Retina (tissue), 1 donor: ENCODE data around the gene B3GAT3.
"Not testable (repeated sequence)": the region's sequence is repeated elsewhere in the genome, so short reads cannot be mapped to it uniquely, and the experiment has no call there.

Experiments
- DNase-seq: peaks from one replicate; pipeline ENCODE4 v3.0.0-alpha.2; 2016

The B3GAT3 gene

DNA sequence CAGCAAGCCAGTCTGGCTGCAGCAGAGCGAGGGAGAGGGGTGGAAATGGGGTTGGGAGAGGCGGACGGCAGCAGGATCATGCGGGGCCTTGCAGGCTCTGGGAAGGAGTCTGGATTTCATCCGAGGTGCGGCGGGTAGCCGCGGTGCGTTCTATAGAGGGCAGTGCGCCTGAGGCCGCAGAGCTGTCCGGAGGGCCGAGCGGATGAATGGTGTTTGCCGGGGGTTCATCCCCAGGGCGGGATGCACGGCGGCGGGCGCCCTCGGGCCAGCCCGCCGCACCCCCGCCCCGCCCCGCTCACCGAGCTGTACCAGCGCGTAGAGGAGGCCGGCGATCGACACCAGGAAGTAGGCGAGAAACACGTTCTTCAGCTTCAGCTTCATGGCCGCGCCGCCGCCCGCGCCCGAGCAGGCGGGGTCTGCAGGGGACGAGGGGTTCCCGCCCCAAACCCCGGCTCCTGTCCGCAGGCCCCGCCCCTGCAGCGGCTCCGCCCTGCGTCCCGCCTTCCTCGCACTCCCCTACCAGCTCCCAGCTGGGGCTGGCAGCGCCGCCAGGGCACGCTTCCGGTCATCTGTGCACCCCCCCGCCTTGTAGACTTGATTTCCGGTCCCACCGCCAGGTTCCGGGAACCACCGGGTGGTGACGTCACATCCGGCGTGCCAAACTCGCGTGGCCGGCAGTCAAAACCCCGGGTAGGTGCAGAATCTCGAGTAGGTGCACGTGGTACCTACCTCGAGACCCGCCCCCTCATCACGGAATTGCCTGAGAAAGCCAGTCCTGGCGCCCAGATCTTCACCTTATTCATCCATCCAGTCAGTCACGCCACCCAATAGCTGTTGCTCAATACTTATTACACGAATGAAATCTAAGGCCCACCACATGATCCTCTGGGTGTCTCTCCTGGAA lies at the start of gene B3GAT3:
TSS of gene B3GAT3 (minus strand) at position 420 of the 904 bp plus-strand sequence. CDS start at position 381, 39 bp downstream.
- peak; percentile 96 for DNase-seq

DNA sequence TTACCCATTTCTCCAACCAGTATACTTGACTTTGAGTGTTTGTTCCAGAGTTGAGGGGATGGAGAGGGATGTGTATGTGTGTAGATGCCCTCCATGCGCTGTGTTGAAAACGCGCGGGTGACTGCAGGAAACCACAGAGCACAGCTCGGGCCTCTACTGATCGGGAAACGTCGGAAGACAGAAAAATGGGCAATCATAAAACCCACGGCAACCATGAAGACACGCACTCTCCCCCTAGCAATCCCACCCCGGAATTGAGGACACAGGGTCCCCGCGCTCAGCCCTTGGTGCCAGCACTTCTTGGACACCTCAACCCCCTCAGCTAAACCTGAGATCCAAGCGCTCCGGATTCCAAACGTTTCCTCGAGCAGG lies 49.4 kb upstream of the B3GAT3 start:
- DNase-seq = no peak

DNA sequence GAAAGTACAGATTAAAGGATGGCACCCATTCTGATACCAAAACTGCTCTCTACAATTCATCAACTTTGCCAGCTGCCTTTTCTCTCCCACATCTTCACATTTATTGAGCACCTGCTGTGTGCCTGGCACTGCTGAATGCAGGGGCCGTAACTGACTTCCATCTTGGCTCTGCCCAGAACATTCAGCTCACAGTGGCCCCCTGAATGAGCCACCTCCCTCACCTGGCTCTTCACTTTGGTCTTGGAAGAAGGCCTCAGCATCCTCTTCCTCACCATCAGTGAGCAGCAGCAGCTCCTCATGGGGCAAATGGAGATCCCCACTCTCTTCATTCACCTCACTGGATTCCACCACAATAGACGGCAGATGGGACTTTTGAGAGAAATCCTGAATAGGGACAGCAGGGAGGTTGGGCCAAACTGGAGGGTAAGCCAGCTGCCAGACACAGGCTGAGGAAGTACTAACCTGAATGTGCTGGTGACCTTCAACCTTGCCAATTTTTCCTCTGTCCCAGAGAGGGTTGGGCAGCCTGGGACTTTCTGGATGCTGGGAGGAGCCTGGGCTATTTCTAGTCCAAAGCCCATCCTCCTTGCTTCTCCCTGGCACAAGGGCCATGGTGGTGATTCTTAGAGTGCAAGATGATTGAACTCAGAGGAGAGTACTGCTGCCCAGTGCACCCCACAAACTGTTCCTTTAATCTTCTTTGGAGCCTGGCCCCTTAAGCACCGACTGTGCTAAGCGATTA lies 47.8 kb upstream of the B3GAT3 start:
- DNase-seq = no peak

DNA sequence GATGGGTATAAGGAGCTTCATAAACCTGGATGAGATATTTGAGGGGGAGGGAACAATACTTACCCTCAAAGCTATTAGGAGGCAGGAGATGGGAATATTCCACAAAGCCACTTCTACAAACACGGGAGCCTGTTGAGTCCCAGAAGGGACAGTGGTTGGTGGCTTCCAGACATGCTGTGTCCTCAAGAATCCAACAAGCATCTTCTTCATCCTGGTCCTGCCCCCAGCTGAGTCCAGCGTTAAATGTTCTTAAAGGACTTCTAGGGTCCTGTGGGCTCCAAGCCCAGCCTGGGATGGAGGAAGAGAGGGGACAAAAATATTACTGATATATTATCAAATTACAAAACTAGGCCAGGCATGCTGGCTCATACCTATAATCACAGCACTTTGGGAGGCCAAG lies 45.7 kb upstream of the B3GAT3 start:
- no peak for DNase-seq

DNA sequence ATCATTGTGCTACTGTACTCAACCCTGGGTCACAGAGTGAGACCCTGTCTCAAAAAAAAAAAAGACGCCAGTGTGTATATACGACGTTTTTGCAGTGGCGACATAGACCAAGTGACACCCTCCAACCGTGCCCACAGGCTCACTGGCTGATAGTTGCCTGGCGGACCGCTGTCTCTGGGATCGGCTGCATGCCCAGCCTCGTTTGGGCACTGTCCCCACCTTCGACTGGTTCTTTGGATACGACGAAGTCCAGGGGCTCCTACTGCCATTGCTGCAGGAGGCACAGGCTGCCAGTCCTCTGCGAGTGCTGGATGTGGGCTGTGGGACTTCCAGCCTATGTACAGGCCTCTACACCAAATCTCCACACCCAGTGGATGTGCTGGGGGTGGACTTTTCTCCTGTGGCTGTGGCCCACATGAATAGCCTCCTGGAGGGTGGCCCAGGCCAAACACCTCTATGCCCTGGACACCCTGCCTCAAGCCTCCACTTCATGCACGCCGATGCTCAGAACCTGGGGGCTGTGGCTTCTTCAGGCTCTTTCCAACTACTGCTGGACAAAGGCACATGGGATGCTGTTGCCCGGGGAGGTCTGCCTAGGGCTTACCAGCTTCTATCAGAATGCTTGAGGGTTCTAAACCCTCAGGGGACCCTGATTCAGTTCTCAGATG lies 44.6 kb upstream of the B3GAT3 start:
- no peak for DNase-seq

DNA sequence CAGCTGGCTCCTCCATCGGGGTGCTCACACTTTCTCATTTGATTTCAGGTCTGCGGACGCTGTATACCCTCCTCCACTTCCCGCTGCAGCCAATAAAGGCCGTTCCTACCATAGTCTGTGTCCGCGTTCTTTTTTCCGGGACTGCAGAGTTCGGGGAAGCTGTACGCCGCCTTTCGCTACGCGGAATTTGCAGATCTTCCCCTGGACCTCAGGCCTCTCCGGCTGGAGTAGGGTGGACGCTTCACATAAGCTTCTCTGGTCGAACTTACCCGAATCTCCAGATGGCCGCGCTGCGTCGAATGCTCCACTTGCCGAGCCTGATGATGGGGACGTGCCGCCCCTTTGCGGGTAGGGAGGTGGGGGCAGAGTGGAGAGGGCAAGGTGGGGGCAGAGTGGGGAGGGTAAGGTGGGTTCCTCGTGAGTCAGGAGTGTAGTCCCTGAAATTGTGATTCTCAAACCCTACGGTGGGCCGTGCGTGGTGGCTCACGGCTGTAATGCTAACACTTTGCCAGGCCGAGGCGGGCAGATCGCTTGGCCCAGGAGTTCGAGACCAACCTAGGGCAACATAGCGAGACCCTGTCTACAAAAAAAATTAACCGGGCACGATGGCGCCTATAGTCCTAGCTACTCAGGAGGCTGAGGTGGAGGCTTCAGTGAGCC lies 43.9 kb upstream of the B3GAT3 start:
- DNase-seq = no peak

DNA sequence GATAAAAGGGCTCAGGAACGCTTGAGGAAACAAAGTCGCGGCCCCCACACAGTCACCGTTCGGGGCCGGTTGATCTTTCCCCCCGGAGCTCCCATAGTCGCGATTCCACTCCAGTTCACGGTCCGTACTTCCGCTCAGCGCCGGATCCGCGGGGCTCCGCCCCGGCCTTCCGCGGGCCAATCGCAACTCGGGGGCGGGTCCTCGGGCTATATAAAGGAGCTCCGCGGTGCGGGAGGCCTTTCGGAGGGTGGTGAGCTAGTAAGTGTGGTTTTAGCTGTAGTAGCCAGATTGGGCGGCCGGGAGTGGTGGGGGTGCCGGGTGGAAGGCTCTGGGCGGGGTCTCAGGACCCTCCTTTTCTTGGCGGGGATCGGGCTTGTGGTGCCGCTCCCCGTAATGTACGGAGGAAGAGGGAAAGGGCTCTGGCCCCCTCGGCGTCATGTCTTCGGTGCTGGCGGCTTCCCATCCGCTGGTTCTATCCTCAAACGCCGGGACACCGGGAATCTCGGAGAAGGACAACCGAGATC lies 43.4 kb upstream of the B3GAT3 start, which contains the start of the genes C11orf98 and CSKMT:
TSS of gene C11orf98 (minus strand) at position 136 of the 524 bp plus-strand sequence. CDS start at position 95, 41 bp downstream.
TSS of gene CSKMT (plus strand) at position 238 of the 524 bp plus-strand sequence. CDS start 568 bp downstream, outside the sequence.
- DNase-seq = peak; percentile 97

DNA sequence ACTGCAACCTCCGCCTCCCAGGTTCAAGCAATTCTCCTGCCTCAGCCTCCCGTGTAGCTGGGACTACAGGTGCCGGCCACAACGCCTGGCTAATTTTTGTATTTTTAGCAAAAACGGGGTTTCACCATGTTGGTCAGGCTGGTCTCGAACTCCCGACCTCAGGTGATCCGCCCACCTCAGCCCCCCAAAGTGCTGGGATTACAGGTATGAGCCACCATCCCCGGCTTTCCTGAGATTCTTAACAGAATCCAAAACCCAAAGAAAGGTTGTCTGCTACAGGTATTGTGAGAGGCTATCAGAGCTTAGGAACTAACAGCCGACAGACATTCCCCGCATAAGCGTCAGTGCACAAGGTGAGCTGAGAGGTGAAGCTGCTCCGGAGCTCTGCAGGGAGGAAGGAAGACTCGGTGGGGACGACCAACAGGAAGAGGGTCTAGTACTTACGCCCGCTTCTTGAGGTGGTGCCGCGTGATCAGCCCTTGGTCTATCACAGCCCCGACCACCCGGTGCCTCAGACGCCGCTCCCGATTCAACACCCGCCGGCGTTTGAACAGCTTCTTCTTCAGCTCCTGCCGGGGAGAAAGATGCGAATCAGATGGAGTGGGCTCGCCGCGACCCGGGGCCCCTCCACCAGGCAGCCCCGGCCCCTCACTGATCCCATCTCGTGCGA lies 42.8 kb upstream of the B3GAT3 start:
- no peak for DNase-seq

DNA sequence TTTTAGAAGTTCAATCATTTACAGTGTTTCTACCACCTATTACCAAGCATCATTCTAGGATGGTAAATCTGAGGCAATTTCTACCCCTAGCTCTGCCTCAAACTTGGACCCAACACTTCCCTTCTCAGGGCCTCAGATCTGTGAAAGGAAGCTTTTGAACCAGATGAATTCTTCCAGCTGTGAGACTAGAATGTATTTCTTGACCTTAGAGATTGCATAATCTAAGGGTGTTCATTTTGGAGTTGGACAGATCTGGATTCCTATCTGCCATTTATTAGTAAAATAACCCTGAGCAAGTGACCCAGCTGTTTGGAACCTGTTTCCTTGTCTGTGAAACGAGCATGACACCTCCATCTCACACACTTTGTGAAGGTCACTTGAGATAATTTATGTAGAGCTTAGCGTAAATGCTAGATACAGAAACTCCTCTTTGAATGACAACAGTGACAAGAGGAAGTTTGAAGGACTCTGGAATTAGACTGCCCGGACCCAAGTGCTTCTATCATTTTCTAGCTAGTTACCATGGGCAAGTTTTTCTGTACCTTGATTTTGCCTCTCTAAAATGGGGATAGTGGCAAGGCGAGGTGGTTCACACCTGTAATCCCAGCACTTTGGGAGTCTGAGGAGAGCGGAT lies 35.1 kb upstream of the B3GAT3 start:
- no peak for DNase-seq

DNA sequence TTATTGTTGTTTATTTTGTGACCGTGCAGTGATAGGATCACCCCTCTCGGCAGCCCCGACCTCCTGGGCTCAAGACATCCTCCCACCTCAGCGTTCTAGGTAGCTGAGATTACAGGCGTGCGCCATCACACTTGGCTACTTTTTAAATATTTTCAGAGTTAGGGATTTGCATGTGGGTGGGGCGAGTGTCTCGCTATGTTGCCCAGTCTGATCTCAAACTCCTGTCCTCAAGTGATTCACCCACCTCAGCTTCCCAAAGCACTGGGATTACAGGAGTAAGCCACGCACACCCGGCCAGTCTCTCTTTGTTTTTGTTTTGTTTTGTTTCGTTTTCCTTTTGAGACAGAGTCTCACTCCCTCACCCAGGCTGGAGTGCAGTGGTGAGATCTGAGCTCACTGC lies 32.5 kb upstream of the B3GAT3 start:
- DNase-seq = no peak

DNA sequence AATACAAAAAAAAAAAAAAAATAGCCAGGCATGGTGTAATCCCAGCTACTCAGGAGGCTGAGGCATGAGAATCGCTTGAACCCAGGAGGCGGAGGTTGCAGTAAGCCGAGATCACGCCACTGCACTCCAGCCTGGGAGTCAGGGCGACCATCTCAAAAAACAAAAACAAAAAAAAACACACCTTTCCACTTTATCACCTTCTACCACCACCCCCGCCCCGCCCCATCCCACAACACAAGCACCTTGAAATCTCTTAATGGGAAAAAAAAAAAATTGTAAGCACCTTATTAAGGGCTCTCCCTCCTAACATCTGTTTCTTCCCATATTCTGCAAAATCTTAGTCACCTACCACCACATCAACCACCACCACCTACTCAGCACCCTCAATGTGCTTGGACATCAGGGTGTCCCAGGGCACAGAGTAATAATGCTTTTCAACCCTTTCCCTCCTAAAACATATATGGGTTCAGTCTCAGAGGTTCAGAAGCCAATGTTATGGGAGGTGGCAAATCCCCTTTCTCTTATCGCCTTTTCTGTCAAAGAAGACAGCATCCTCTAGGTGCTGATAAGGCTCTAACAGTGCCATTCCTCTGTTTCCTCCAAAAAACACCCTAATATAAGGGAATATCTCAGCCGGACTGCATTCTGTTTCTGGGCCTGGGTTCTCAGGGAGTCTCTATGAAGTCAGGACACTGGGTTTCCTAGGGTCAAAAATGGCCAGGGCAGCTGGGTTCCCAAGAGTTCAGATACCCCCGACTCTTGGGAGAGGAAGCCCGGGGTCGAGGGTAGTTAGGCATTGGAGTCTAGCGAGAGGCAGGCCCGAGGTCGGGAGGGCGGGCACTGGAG lies 30.6 kb upstream of the B3GAT3 start:
- no peak for DNase-seq

DNA sequence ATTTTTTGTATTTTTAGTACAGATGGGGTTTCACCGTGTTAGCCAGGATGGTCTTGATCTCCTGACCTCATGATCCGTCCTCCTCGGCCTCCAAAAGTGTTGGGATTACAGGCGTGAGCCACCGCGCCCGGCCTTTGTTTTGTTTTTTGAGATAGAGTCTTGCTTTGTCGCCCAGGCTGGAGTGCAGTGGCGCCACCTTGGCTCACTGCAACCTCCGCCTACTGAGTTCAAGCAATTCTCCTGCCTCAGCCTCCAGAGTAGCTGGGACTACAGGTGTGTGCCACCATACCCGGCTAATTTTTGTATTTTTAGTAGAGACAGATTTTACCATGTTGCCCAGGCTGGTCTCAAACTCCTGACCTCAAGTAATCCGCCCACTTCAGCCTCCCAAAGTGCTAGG lies 28.5 kb upstream of the B3GAT3 start:
- not testable (repeated sequence) for DNase-seq

DNA sequence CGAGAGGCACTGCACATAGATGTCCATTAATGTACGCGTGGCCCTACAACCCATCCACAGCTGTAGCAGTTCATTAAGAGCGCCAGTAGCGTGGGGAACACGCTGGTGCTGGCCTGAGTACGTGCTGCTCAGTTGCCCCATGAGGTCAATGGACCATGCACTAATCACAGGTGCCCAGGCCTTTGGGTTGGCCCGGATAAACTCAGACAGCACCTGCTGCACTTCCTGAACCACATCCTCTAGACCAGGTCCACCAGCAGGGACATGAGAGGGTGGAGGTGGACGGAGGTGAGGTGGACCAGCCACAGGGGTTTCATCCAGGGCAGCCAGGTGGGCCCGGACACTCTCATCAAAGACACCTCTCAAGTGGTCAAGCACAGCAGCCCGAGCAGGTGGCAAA lies 27.7 kb upstream of the B3GAT3 start:
- DNase-seq = no peak

DNA sequence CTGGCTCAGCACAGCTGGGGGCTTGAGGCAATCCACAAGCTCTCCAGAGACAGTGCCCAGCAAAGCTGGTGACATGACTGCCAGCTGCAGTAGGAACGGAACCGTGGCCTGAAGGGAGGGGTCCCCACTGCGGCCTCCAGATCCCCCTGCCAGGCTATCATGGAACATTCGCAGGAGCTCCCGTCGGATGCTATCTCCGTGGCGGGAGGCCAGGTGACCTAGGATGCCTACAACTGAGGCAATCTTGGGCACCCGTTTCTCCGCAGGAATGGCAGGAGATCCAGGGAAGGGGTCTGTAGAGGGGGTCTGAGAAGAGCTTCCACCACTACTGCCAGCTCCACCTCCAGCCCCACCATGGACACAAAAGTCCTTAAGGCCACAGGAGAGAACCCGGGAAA lies 27.2 kb upstream of the B3GAT3 start:
- no peak for DNase-seq

DNA sequence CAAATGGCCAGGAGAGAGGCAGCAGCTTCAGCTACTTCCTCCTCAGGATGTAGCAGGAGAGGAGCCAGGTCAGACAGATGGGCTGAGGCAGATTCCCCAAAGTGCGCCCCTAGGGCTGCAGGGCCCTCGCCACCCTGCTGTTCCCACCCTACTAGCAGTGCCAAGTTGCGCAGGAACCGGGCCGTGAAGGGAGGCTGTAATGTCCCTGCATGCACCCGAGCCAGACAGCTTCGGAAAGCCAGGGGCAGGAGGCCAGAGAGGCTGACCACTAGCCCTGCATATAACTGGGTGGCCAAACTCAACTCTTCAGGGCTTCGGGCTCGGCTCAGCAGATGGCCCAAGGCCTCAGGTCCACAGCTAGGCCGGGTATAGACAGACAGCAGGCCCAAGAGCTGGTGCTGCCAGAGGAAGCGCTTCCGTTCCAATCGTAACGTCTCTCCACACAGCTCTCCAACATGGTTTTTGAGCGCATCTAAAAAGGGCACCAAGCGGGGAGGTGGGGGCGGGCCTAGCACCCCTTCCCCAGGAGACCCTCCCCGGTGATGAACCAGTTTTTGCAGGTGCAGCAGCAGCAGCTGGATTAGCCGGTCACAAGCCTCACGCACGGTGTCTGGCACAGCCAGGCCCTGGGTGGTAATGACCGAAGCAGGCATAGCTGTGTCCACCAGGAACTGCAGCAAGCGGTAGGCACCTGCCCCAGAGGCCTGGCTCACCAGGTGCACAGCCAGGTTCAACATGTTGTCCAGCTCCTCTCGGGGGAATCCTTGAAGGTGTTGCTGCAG lies 26.6 kb upstream of the B3GAT3 start:
- no peak for DNase-seq

DNA sequence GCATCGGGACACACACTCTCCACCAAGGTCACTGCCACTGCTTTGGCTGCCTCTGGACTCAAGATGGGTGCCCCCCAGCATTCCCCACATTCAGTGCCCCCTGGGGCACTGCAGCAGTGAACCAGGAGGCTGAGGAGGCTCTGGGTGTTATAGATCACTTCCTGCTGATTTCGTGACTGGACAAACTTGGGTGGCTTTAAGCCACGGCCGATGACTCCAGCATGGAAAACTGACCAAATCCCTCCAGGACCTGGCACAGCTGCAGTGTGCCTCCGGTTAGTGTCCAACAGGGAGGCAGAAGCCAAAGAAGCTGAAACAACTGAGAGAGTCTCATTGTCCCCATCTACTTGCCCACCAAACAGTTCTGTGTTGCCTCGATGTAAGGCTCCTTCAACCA lies 25.8 kb upstream of the B3GAT3 start:
- no peak for DNase-seq

DNA sequence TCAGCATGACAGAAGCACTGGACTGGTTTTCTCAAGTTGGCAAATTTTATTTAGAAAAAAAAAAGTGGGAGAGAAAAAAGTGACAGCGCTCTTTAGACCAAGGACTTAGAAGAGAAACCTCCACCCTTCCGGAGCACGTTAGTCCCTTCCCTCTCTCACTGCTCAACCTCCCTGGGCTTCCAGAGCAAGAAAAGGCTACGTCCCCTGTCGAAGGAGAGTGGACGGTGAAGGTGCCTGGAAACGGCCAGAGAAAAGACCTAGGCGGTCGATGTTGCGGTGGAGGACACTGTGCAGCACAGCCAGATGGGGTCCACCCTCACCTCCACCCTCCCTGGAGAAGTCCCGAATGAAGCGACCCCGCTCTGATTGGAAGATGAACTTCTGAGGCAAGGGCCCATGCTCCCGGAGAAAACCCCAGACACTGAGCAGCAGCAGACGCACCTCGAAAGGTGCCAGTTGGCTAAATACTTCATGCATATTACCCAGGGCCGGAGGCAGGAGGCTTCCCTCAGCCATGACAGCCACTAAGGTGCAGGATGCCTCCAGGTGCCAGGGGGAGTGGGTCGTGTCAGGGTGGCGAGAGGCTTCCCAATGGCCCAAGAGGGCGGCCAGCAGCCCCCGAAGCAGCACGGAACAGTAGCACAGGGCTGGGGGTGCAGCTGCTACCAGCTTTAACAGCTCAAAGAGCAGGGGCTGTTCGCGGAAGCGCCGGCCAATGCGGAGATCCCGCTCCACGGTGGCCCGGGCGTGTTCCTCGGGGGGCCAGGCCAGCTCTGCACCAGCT lies 25.2 kb upstream of the B3GAT3 start:
- DNase-seq = no peak

DNA sequence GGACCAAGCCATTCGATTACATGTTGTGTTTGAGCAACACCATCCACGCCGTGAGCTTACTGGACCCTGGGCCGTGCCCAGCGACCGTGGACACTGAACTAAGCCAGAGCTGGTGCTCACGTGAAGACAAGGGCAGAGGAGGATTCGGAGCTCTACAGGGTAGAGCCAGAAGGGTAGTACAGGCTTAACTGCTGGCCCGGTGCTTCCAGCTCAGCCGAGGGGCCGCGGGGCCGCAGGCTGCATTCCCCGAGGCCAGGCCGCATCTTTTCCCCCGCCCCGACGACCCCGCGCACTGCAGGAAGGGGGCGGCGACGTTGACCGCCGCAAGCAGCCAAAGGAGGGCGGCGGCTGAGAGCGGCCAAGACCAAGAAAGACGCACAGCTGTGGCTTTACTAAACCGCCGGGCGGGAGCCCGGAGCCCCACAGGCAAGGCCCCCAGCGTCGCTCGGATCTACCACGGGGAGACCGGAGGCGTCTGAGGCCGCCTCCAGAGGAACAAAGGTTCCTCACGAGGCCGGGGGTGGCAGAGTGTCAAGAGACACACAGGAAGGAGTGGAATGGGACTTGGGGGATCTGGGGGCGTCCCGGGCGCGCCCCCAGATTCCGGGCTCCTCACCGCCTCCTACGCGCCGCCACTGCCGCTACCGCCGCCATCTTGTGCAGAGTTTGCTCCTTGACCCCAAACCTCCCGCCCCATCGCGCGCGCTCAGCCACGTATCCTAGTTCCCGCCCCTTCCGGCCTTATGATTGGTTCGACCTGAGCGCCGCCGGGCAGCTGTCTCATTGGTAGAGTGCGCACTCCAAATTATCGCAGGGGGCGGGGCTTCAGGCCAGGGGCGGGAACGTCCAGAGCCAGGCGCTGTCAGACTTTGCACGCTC lies 24.4 kb upstream of the B3GAT3 start, which contains the start of gene GANAB:
TSS of gene GANAB (minus strand) at position 668 of the 879 bp plus-strand sequence. CDS start at position 654, 14 bp downstream.
- DNase-seq = peak; percentile 96
